Stimulated activated CD8-positive, alpha-beta memory T cell treated with anti-CD3 and anti-CD28 coated beads, Interleukin-4, amount 100 ng/mL, for 48 hours (primary cell): ENCODE measurements around the gene SARM1.
"Not testable (repeated sequence)": the region's sequence is repeated elsewhere in the genome, so short reads cannot be mapped to it uniquely, and the experiment has no call there.

ENCODE experiments used
- DNase-seq: peaks from one replicate; pipeline ENCODE4 v3.0.0-alpha.2; 2020

The SARM1 gene

GRCh38 chr17:28433721-28434120, 62.2 kb downstream of the SARM1 start:
- DNase-seq: no peak

GRCh38 chr17:28434326-28434725, 62.8 kb downstream of the SARM1 start:
- DNase-seq: not testable (repeated sequence)

GRCh38 chr17:28443901-28444638, 72.6 kb downstream of the SARM1 start:
- DNase-seq: no peak

- DNase-seq: no peak
Measured at GRCh38 chr17:28446716-28447395, 75.4 kb downstream of the SARM1 start.

- DNase-seq: no peak
Measured at GRCh38 chr17:28447396-28447760, 75.9 kb downstream of the SARM1 start.

DNA sequence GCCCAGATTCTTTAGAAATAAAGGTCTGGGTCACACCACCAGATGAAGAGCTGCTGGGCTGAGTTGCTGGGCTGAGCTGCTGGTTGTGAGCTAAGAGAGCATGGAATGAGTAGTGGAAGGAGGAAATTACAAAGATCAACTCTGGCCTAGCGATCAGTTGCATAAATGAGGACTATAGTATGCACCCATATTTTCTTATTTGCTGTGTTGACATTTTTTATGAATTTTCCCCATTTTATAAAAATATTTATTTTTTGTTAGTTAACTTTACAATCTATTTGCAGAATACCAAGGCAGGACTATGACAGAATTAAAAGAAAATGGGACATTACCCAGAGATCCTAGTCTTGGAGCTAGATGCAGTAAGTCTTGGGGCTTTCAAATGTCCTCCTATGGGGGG, 78.4 kb downstream of the SARM1 start:
- no peak for DNase-seq
